Panc1 (cell line): ENCODE measurements around the gene AGAP1. TPM values are rescaled to one million over a fixed set of nuclear protein-coding genes. Genes with fewer than 3 reads are reported as not detected.

Source experiments
- ATAC-seq: fragments of 200-7000 bp; cut with Tn5 transposase; 2 replicates; pipeline ENCODE4 v1.9.1; 2020; ENCODE audit warnings: mild to moderate bottlenecking, moderate library complexity
- BruUV-seq: library from RNA; stranded (reverse); fragments of 400-500 nt; replicated peaks from 2 replicates; lab custom pipeline; 2021; lab: Mats Ljungman, UMichigan
- CTCF ChIA-PET: fragments of 300-600 bp; sonication (Branson Sonifier 250); formaldehyde crosslinking; loops from one replicate; lab custom pipeline; 2022; ENCODE audit warnings: antibody characterized with exemption; lab: Charles Lee
- POLR2A ChIA-PET: fragments of 300-600 bp; sonication (Branson Sonifier 250); formaldehyde crosslinking; loops from one replicate; lab custom pipeline; 2022; ENCODE audit warnings: antibody characterized with exemption; lab: Charles Lee
- DNase-seq: peaks from one replicate; pipeline ENCODE4 v3.0.0-alpha.2; 2010; ENCODE audit warnings: low read depth, low spot score
- H3K27ac ChIP-seq: 2 replicates; pipeline ENCODE4 v1.5.1; 2011; ENCODE audit warnings: mild to moderate bottlenecking, low read length, inconsistent platforms
- H3K27me3 ChIP-seq: fragments of 200-500 bp; sonication (Bioruptor generic); 2 replicates; pipeline ENCODE4 v1.6.0; 2014; ENCODE audit warnings: low read length, inconsistent platforms; ENCODE audit not compliant: control insufficient read depth, insufficient read depth
- H3K36me3 ChIP-seq: fragments of 200-500 bp; sonication (Bioruptor generic); 2 replicates; pipeline ENCODE4 v1.5.1; 2014; ENCODE audit warnings: inconsistent platforms, mild to moderate bottlenecking, low read length, moderate library complexity; ENCODE audit not compliant: control insufficient read depth, insufficient read depth
- H3K4me1 ChIP-seq: 2 replicates; pipeline ENCODE4 v1.5.1; 2011; ENCODE audit warnings: inconsistent platforms, mild to moderate bottlenecking, low read length, moderate library complexity; ENCODE audit not compliant: control insufficient read depth, insufficient read depth
- H3K4me3 ChIP-seq, 2 experiments: 2 replicates each; pipeline ENCODE4 v1.5.1; 2011 to 2012; ENCODE audit warnings: low read depth in 2 of 2, low read length in 2 of 2, mild to moderate bottlenecking in 2 of 2, inconsistent platforms in 1 of 2, moderate library complexity in 1 of 2
- H3K9me3 ChIP-seq: fragments of 200-500 bp; sonication (Bioruptor generic); 2 replicates; pipeline ENCODE4 v1.5.1; 2014; ENCODE audit warnings: low read depth, mild to moderate bottlenecking, inconsistent platforms, low read length, moderate library complexity; ENCODE audit not compliant: control insufficient read depth, insufficient read depth
- CTCF ChIP-seq: fragments of 450-650 bp; IDR thresholded peaks from 2 replicates; pipeline ENCODE4 v1.5.1; 2017; ENCODE audit warnings: mild to moderate bottlenecking
- POLR2AphosphoS5 ChIP-seq: IDR thresholded peaks from 2 replicates; pipeline ENCODE4 v1.6.1; 2012; ENCODE audit warnings: mild to moderate bottlenecking, low read depth, low read length, moderate library complexity
- REST ChIP-seq, 2 experiments: IDR thresholded peaks; 2 replicates each; pipeline ENCODE4 v1.6.1; 2011 to 2012; ENCODE audit warnings: low read depth in 2 of 2, control low read depth in 1 of 2, low read length in 1 of 2, mild to moderate bottlenecking in 1 of 2, moderate library complexity in 1 of 2; ENCODE audit not compliant: insufficient read depth in 1 of 2
- SIN3A ChIP-seq: IDR thresholded peaks from 2 replicates; pipeline ENCODE4 v1.6.1; 2012; ENCODE audit warnings: low read depth, mild to moderate bottlenecking, low read length, moderate library complexity, borderline replicate concordance; ENCODE audit not compliant: insufficient read depth
- TCF7L2 ChIP-seq: IDR thresholded peaks from 2 replicates; pipeline ENCODE4 v1.6.1; 2011; ENCODE audit warnings: mild to moderate bottlenecking, low read depth, low read length, inconsistent platforms
- in situ Hi-C: cut with HindIII; loops from 2 replicates; pipeline ENCODE4 v1.10.0; 2016; ENCODE audit warnings: low sequenced_read_pairs, low pct_unique_long_range_greater_than_20kb
- intact Hi-C: fragments of 100-400 bp; cut with micrococcal nuclease; formaldehyde crosslinking; loops from one replicate; pipeline ENCODE4 v1.10.0; 2022; ENCODE audit not compliant: unreplicated experiment
- total RNA-seq: library from RNA; stranded (reverse); gene quantifications from one replicate; pipeline ENCODE4 v1.2.1, GENCODE V29; 2021; ENCODE audit not compliant: unreplicated experiment

AGAP1 gene
- total RNA-seq, 1 experiment from 2014 or later = 38.9 TPM

- Histone ChIP-seq H3K36me3 (no peaks in the 10 kb centered on the region), H3K4me1 (no peaks in the 10 kb centered on the region), H3K27ac (no peak overlapping the region), H3K4me3 (no peak overlapping the region), H3K9me3 (no peaks in the 10 kb centered on the region), H3K27me3 (no peaks in the 10 kb centered on the region)
- BruUV-seq = TSS peak; percentile 19
- in situ Hi-C loops = no loop called here
- CTCF ChIA-PET = no interaction called here
- no peak for TF ChIP-seq SIN3A
- DNase-seq (no peak), ATAC-seq (no peak)
- intact Hi-C loops = no loop called here
- POLR2A ChIA-PET = no interaction called here
These were observed 239.9 kb downstream of the AGAP1 start for GRCh38 chr2:235733761-235734160.

GRCh38 chr2:235734168-235734567, 240.3 kb downstream of the AGAP1 start:
- DNase-seq = no peak
- TF ChIP-seq TCF7L2 (no peak), CTCF (no peak), SIN3A (no peak), POLR2AphosphoS5 (no peak), REST (IDR thresholded peaks at IDR 0.05; ENCODE audit: insufficient read depth in 1 of 2, low read depth in 2 of 2, low read length in 1 of 2) (no peak)
- in situ Hi-C loops (no loop called here), intact Hi-C loops (no loop called here)
- no peaks in the 10 kb centered on the region for H3K4me1 ChIP-seq
- H3K27ac ChIP-seq = no peak overlapping the region
- BruUV-seq = no TSS peak
- CTCF ChIA-PET = no interaction called here
- H3K36me3 ChIP-seq = no peaks in the 10 kb centered on the region
- ATAC-seq = no peak
- H3K27me3 ChIP-seq = no peaks in the 10 kb centered on the region
- no peak overlapping the region for H3K4me3 ChIP-seq
- no peaks in the 10 kb centered on the region for H3K9me3 ChIP-seq
- POLR2A ChIA-PET = interaction anchor here (0.7 kb wide), 1 partner anchor 315 kb away, joined by 4 read pairs; no protein-coding TSS in a partner anchor

GRCh38 chr2:235734688-235735231, 240.9 kb downstream of the AGAP1 start:
- Histone ChIP-seq H3K4me1 (no peaks in the 10 kb centered on the region), H3K9me3 (no peaks in the 10 kb centered on the region), H3K27me3 (no peaks in the 10 kb centered on the region), H3K27ac (no peak overlapping the region), H3K36me3 (no peaks in the 10 kb centered on the region), H3K4me3 (no peak overlapping the region)
- in situ Hi-C loops = no loop called here
- POLR2A ChIA-PET = interaction anchor here (0.7 kb wide), 1 partner anchor 316 kb away, joined by 4 read pairs; no protein-coding TSS in a partner anchor
- DNase-seq = no peak
- no TSS peak for BruUV-seq
- CTCF ChIA-PET = interaction anchor here (1.1 kb wide), 1 partner anchor 12 kb away, joined by 12 read pairs; no protein-coding TSS in a partner anchor
- intact Hi-C loops = no loop called here
- no peak for TF ChIP-seq SIN3A
- TF ChIP-seq TCF7L2 = no peak
- no peak for TF ChIP-seq REST (IDR thresholded peaks at IDR 0.05; ENCODE audit: insufficient read depth in 1 of 2, low read depth in 2 of 2, low read length in 1 of 2)
- TF ChIP-seq CTCF = no peak
- no peak for TF ChIP-seq POLR2AphosphoS5
- ATAC-seq = no peak
